ENCODE results near the gene FZD4. TPM values are rescaled to one million over a fixed set of nuclear protein-coding genes. Genes with fewer than 3 reads are reported as not detected.
"Not testable (repeated sequence)": the region's sequence is repeated elsewhere in the genome, so short reads cannot be mapped to it uniquely, and the experiment has no call there.

The FZD4 gene
- total and polyA plus RNA-seq, 3 experiments from 2014 or later: 0.07 to 0.09 TPM; not detected in 1

DNA sequence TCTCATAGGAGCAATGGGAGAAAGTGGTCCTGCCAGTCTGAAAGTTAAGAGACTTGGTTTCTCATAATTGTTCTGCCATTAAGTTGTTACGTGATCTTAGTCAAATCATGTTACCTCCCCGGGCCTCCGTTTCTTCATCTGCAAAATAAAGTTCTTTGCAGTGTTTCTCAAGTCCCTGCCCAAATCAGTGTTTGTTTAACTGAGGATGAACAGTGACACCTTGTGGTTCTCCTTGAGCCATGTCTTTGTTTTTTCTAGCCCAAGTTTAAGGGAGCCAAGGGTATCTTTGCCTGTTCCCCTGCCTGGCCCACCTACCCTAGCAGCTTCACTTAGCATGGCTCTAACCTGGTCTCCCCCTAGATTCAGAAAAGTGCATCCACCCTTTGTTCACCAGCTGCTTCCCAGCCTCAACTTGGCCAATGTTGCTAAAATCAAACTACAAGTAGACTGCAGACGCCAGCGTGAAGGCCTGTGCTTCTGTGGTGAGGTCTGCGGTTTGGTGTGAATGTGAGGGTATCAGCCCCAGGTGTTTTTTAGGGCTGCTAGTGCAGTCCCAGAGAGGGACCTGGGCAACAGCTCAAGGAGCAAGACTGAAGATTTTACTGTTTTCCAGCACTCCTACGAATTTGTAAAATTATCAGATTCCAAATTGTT lies 35.5 kb downstream of the FZD4 start:
- Mint-ChIP-seq H3K4me1 (peaks cover 0 to 7% (median 4%) of the 10 kb centered on the region in 3 donors), H3K27ac (peak overlapping the region in 1 of 8 donors; percentile 21)
- POLR2A ChIA-PET: no interaction called here

DNA sequence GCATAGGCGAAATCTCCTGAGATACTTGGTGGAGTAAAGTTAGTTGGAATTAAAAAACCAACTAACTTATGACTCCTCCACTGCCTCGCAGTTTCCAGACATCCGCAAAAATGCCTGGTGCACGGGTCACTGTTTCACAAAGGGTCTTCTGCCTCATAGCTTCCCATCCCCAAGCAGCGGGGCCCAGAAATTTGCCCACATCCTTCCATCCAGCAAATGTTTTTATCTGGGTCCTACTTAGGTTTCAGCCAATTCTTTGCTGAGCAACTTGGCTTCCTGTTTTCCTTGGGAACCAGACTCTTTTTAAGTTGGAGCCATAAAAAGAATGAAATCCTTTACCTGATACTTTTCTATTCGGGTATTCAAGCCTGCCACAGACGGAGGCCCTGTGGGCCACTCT lies 36.2 kb downstream of the FZD4 start:
- no peak for DNase-seq
- peaks cover 3% of the 10 kb centered on the region for H3K4me1 ChIP-seq (ENCODE audit: insufficient read depth, low read length)
- Mint-ChIP-seq H3K9me3 (no peaks in the 10 kb centered on the region), H3K4me1 (peaks cover 0 to 7% (median 4%) of the 10 kb centered on the region in 3 donors), H3K4me3 (no peak overlapping the region), H3K27ac (peak overlapping the region in 1 of 8 donors; percentile 21), H3K36me3 (no peaks in the 10 kb centered on the region), H3K27me3 (peaks cover 1 to 11% of the 10 kb centered on the region in 2 donors)
- no peaks in the 10 kb centered on the region for H3K36me3 ChIP-seq (ENCODE audit: insufficient read depth, low read length)
- ChIA-PET CTCF (no interaction called here), POLR2A (no interaction called here)
- H3K4me3 ChIP-seq (ENCODE audit: low read length): no peak overlapping the region
- no peak overlapping the region for H3K27ac ChIP-seq (ENCODE audit: low read depth, low read length)
- H3K27me3 ChIP-seq (ENCODE audit: insufficient read depth, low read length, poor library complexity, severe bottlenecking): no peaks in the 10 kb centered on the region
- no peaks in the 10 kb centered on the region for H3K9me3 ChIP-seq (ENCODE audit: low read length)

More for the DNA sequence above, 35.5 kb downstream of the FZD4 start:
- peak in 1 of 5 donors; percentile 9 for DNase-seq
- no peak overlapping the region for H3K27ac ChIP-seq (ENCODE audit: low read depth, low read length)
- Mint-ChIP-seq H3K27me3 (peaks cover 1 to 17% of the 10 kb centered on the region in 2 donors), H3K9me3 (no peaks in the 10 kb centered on the region), H3K36me3 (no peaks in the 10 kb centered on the region), H3K4me3 (no peak overlapping the region)
- H3K27me3 ChIP-seq (ENCODE audit: insufficient read depth, low read length, poor library complexity, severe bottlenecking): no peaks in the 10 kb centered on the region
- no peaks in the 10 kb centered on the region for H3K9me3 ChIP-seq (ENCODE audit: low read length)
- H3K4me3 ChIP-seq (ENCODE audit: low read length): no peak overlapping the region
- no peaks in the 10 kb centered on the region for H3K36me3 ChIP-seq (ENCODE audit: insufficient read depth, low read length)
- H3K4me1 ChIP-seq (ENCODE audit: insufficient read depth, low read length): peaks cover 3% of the 10 kb centered on the region
- CTCF ChIA-PET: no interaction called here

DNA sequence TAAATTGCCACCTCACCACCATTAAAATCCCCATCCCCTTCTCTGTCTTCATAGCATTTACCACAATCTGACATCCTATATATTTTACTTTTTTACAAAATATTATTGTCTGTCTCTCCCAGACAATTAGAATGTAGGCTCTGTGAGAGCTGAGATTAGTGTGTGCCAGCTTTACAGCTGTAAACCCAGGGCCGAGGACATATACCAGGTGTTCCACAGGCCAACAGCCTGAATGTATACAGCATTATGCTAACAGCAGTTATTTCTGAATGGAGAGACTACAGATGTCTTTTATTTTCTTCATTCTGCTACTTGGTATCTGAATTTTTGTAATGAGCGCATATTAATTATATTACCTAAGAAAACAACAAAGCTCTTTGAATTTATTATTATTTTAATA lies 36.7 kb downstream of the FZD4 start:
- H3K4me1 ChIP-seq (ENCODE audit: insufficient read depth, low read length): peaks cover 3% of the 10 kb centered on the region
- no peak overlapping the region for H3K27ac ChIP-seq (ENCODE audit: low read depth, low read length)
- Mint-ChIP-seq H3K36me3 (no peaks in the 10 kb centered on the region), H3K4me3 (no peak overlapping the region), H3K27me3 (peaks cover 3 to 10% of the 10 kb centered on the region in 2 donors), H3K4me1 (peaks cover 0 to 7% (median 4%) of the 10 kb centered on the region in 3 donors), H3K27ac (no peak overlapping the region), H3K9me3 (no peaks in the 10 kb centered on the region)
- ChIA-PET CTCF (no interaction called here), POLR2A (no interaction called here)
- H3K4me3 ChIP-seq (ENCODE audit: low read length): no peak overlapping the region
- H3K27me3 ChIP-seq (ENCODE audit: insufficient read depth, low read length, poor library complexity, severe bottlenecking): no peaks in the 10 kb centered on the region
- no peaks in the 10 kb centered on the region for H3K9me3 ChIP-seq (ENCODE audit: low read length)
- H3K36me3 ChIP-seq (ENCODE audit: insufficient read depth, low read length): no peaks in the 10 kb centered on the region
- no peak for DNase-seq

DNA sequence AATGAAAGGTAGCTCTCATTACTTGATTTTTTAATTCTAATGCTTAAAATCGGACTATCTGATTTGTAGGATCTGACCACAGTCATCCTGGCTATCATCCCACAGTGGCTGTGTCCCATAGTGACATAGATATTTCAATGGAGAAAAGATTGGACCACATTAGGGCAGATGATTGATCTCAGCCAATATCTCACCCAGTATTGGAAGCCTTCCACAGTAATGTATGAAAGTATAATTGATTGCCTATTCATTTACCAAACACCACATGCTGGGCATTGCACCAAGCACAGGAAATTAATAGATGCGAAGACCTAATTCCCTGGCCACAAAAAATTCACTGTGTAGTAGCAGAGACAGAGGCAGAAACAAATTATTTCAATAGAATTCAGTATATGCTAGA lies 37.6 kb downstream of the FZD4 start:
- Mint-ChIP-seq H3K27me3 (peaks cover 3 to 12% of the 10 kb centered on the region in 2 donors), H3K4me3 (no peak overlapping the region), H3K36me3 (no peaks in the 10 kb centered on the region), H3K4me1 (peaks cover 0 to 7% (median 4%) of the 10 kb centered on the region in 3 donors), H3K9me3 (no peaks in the 10 kb centered on the region), H3K27ac (no peak overlapping the region)
- no peak for DNase-seq
- POLR2A ChIA-PET: no interaction called here
- Histone ChIP-seq H3K27ac (ENCODE audit: low read depth, low read length) (no peak overlapping the region), H3K27me3 (ENCODE audit: insufficient read depth, low read length, poor library complexity, severe bottlenecking) (no peaks in the 10 kb centered on the region), H3K9me3 (ENCODE audit: low read length) (no peaks in the 10 kb centered on the region), H3K36me3 (ENCODE audit: insufficient read depth, low read length) (no peaks in the 10 kb centered on the region), H3K4me3 (ENCODE audit: low read length) (no peak overlapping the region), H3K4me1 (ENCODE audit: insufficient read depth, low read length) (peaks cover 3% of the 10 kb centered on the region)
- CTCF ChIA-PET: no interaction called here

DNA sequence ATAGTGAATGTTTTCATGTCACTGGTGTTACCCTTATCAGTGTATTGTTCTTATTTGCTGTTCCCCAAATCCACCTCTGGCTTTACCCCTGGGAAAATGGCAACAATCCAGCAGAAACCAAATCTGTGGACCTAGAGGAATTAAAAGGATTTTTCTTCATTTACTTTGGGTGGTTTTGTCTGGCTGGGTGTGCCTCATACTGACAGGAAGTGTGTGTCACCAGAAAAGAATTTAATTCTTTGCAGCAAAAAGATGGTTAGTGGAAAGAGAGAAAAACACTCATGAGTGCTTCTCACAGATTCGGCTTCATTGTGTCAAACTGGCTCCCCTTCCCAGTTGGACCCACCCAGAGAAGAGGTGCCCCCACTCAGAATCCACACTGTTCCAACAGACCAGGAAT lies 38.9 kb downstream of the FZD4 start:
- no peak overlapping the region for H3K27ac ChIP-seq (ENCODE audit: low read depth, low read length)
- H3K4me3 Mint-ChIP-seq: no peak overlapping the region
- no peak for DNase-seq
- H3K4me3 ChIP-seq (ENCODE audit: low read length): no peak overlapping the region
- peaks cover 3% of the 10 kb centered on the region for H3K4me1 ChIP-seq (ENCODE audit: insufficient read depth, low read length)
- POLR2A ChIA-PET: no interaction called here
- no peaks in the 10 kb centered on the region for H3K9me3 ChIP-seq (ENCODE audit: low read length)
- no peaks in the 10 kb centered on the region for H3K36me3 ChIP-seq (ENCODE audit: insufficient read depth, low read length)
- no peaks in the 10 kb centered on the region for H3K27me3 ChIP-seq (ENCODE audit: insufficient read depth, low read length, poor library complexity, severe bottlenecking)
- CTCF ChIA-PET: no interaction called here
- peak overlapping the region in 1 of 8 donors; percentile 4 for H3K27ac Mint-ChIP-seq
- H3K27me3 Mint-ChIP-seq: peaks cover 3 to 13% of the 10 kb centered on the region in 2 donors
- H3K36me3 Mint-ChIP-seq: no peaks in the 10 kb centered on the region
- peaks cover 0 to 7% (median 4%) of the 10 kb centered on the region in 3 donors for H3K4me1 Mint-ChIP-seq
- no peaks in the 10 kb centered on the region for H3K9me3 Mint-ChIP-seq

DNA sequence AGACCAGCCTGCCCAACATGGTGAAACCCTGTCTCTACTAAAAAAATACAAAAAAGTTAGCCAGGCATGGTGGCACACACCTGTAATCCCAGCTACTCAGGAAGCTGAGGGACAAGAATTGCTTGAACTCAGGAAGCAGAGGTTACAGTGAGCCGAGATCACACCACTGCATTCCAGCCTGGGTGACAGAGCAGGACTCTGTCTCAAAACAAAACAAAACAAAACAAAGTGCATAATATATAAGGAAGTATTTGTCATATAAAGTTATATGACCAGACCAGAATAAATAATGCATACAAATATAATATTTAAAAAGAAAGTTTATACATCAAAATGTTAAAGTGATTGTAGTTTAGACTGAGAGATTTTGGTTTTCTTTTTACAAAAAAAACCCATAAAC lies 39.3 kb downstream of the FZD4 start:
- DNase-seq; H3K9me3 ChIP-seq (ENCODE audit: low read length); H3K9me3 Mint-ChIP-seq; H3K4me1 ChIP-seq (ENCODE audit: insufficient read depth, low read length); H3K36me3 ChIP-seq (ENCODE audit: insufficient read depth, low read length); H3K4me1 Mint-ChIP-seq; POLR2A ChIA-PET; H3K36me3 Mint-ChIP-seq; H3K27ac ChIP-seq (ENCODE audit: low read depth, low read length); H3K4me3 Mint-ChIP-seq; H3K27ac Mint-ChIP-seq; H3K27me3 ChIP-seq (ENCODE audit: insufficient read depth, low read length, poor library complexity, severe bottlenecking); CTCF ChIA-PET; H3K4me3 ChIP-seq (ENCODE audit: low read length): not testable (repeated sequence)
- H3K27me3 Mint-ChIP-seq: peaks cover 3 to 15% of the 10 kb centered on the region in 2 donors

DNA sequence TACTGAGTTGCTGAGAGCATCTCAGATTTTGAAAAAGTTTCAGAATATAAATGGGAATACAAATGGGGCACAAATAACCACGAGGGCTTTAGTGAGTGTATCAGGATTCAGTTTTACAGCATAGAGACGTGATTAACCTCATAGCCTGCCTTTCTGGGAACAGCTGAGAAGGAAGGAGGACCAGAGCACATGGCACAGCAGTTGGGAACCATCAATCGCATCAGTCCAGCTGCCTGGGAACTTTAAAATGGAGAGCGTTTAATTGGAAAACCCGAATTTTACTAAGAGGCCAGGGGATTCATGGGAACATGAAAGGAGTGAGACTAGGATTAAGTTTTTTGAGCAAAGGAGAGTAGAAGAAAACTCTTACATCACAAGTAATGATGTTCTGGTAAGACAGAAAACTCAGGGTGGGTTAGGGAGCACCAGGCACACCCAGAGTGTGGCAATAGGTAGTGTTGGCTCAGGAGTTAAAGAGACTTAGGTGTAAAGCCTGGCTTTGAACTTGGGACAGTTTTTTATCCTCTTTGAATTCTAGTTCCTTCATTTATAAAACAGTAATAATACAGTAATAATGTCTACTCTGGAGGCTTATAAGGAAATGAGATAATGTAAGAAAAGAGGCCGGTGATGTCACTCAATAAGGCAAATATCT lies 40.2 kb downstream of the FZD4 start:
- H3K4me1 Mint-ChIP-seq: peaks cover 0 to 7% (median 4%) of the 10 kb centered on the region in 3 donors
- DNase-seq: no peak
- Histone ChIP-seq H3K36me3 (ENCODE audit: insufficient read depth, low read length) (no peaks in the 10 kb centered on the region), H3K27ac (ENCODE audit: low read depth, low read length) (no peak overlapping the region), H3K9me3 (ENCODE audit: low read length) (no peaks in the 10 kb centered on the region), H3K4me1 (ENCODE audit: insufficient read depth, low read length) (peaks cover 3% of the 10 kb centered on the region), H3K27me3 (ENCODE audit: insufficient read depth, low read length, poor library complexity, severe bottlenecking) (no peaks in the 10 kb centered on the region), H3K4me3 (ENCODE audit: low read length) (no peak overlapping the region)
- no peaks in the 10 kb centered on the region for H3K9me3 Mint-ChIP-seq
- H3K27me3 Mint-ChIP-seq: peaks cover 3 to 13% of the 10 kb centered on the region in 2 donors
- ChIA-PET POLR2A (no interaction called here), CTCF (no interaction called here)
- H3K4me3 Mint-ChIP-seq: no peak overlapping the region
- H3K27ac Mint-ChIP-seq: no peak overlapping the region
- H3K36me3 Mint-ChIP-seq: no peaks in the 10 kb centered on the region

DNA sequence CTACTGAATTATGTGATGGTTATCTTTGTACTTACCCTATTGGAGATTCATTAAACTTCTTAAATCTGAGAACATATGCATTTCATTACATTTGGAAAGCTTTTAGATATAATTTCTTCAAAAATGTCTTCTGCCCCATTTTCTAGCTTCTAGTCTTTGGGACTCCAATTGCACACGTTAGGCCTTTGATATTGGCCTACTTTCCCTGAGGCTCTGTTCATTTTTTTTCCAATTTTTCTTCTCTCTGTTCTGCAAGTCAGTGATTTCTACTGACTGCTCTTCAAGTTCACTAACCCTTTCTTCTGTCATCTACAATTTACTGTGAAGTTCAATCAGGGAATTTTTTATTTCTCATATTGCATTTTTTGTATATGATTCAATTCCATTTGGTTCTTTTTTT lies 43.0 kb downstream of the FZD4 start:
- H3K36me3 Mint-ChIP-seq: no peaks in the 10 kb centered on the region

More for the DNA sequence above, 43.0 kb downstream of the FZD4 start:
- no peak overlapping the region for H3K27ac Mint-ChIP-seq
- H3K4me3 Mint-ChIP-seq: no peak overlapping the region
- DNase-seq: no peak
- no peaks in the 10 kb centered on the region for H3K36me3 ChIP-seq (ENCODE audit: insufficient read depth, low read length)
- H3K27me3 Mint-ChIP-seq: peaks cover 4 to 13% of the 10 kb centered on the region in 2 donors
- H3K4me1 Mint-ChIP-seq: peaks cover 0 to 7% (median 4%) of the 10 kb centered on the region in 3 donors
- no peaks in the 10 kb centered on the region for H3K9me3 Mint-ChIP-seq
- no peak overlapping the region for H3K4me3 ChIP-seq (ENCODE audit: low read length)
- ChIA-PET POLR2A (no interaction called here), CTCF (no interaction called here)
- no peaks in the 10 kb centered on the region for H3K9me3 ChIP-seq (ENCODE audit: low read length)
- H3K27ac ChIP-seq (ENCODE audit: low read depth, low read length): no peak overlapping the region
- H3K4me1 ChIP-seq (ENCODE audit: insufficient read depth, low read length): peaks cover 3% of the 10 kb centered on the region
- H3K27me3 ChIP-seq (ENCODE audit: insufficient read depth, low read length, poor library complexity, severe bottlenecking): no peaks in the 10 kb centered on the region
